Testis (tissue), 2 donors: Measurements from ENCODE around the gene TRIM15.

ENCODE experiments used
- CTCF ChIP-seq, 3 experiments: fragments of 450-650 bp in 2 of 3; fragments of 200-600 bp in 1 of 3; sonication (generic) in 1 of 3; IDR thresholded peaks; one replicate each; pipeline ENCODE4 v1.5.1; 2016 to 2019; ENCODE audit warnings: antibody characterized with exemption in 3 of 3, mild to moderate bottlenecking in 2 of 3, moderate library complexity in 1 of 3
- POLR2A ChIP-seq: fragments of 450-650 bp; IDR thresholded peaks from one replicate; pipeline ENCODE4 v1.6.1; 2017; ENCODE audit warnings: antibody characterized with exemption, mild to moderate bottlenecking, moderate library complexity

DNA sequence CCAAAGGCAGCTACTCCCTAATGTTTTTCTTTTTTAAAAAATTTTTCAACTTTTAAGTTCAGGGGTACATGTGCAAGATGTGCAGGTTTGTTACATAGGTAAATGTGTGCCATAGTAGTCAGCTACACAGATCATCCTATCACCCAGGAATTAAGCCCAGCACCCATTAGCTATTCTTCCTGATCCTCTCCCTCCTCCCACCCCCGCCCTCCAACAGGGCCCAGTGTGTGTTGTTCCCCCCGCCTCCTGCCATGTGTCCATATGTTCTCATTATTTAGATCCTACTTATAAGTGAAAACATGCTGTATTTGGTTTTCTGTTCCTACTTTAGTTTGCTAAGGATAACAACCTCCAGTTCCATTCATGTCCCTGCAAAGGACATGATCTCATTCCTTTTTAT lies 12.4 kb downstream of the TRIM15 start:
- TF ChIP-seq CTCF (IDR thresholded peaks at IDR 0.05) (no peak), POLR2A (no peak)
